ENCODE measurements around the gene SCYGR7.
A peak's percentile ranks its signal among the peaks of the same experiment; 100 is the strongest.

The SCYGR7 gene

GRCh38 chr2:227766373-227766883 lies 38.3 kb downstream of the SCYGR7 start:
- Histone ChIP-seq H3K9me3 (ENCODE audit: insufficient read depth, low read length) (no peaks in the 10 kb centered on the region), H3K4me2 (ENCODE audit: low read depth, low read length, poor library complexity, severe bottlenecking) (no peak overlapping the region), H3K79me2 (ENCODE audit: insufficient read depth, low read length) (no peaks in the 10 kb centered on the region), H4K20me1 (ENCODE audit: low read depth, low read length) (no peaks in the 10 kb centered on the region), H3K27me3 (ENCODE audit: low read length) (no peaks in the 10 kb centered on the region), H3K9ac (ENCODE audit: low read length) (no peak overlapping the region), H2AFZ (ENCODE audit: low read depth, low read length, severe bottlenecking) (no peak overlapping the region), H3K4me3 (ENCODE audit: insufficient read depth, low read length, poor library complexity, severe bottlenecking) (no peak overlapping the region), H3F3A (ENCODE audit: insufficient read depth) (no peaks in the 10 kb centered on the region), H3K36me3 (ENCODE audit: low read length) (no peaks in the 10 kb centered on the region), H3K9me2 (replicated peaks; ENCODE audit: insufficient read depth, low read length) (no peaks in the 10 kb centered on the region), H3K27ac (ENCODE audit: low read depth, low read length) (no peak overlapping the region)
- TF ChIP-seq EZH2phosphoT487 (conservative IDR thresholded peaks at IDR 0.05; ENCODE audit: low read length), result no peak
- peak; percentile 71 for TF ChIP-seq CTCF (IDR thresholded peaks at IDR 0.05; ENCODE audit: insufficient read depth, low read length, poor library complexity, severe bottlenecking)

GRCh38 chr2:227767830-227768229 lies 39.7 kb downstream of the SCYGR7 start:
- Histone ChIP-seq H3K9me3 (ENCODE audit: insufficient read depth, low read length) (no peaks in the 10 kb centered on the region), H3K27ac (ENCODE audit: low read depth, low read length) (no peak overlapping the region), H3K36me3 (ENCODE audit: low read length) (no peaks in the 10 kb centered on the region), H3K9me2 (replicated peaks; ENCODE audit: insufficient read depth, low read length) (no peaks in the 10 kb centered on the region), H3K79me2 (ENCODE audit: insufficient read depth, low read length) (no peaks in the 10 kb centered on the region), H3K27me3 (ENCODE audit: low read length) (no peaks in the 10 kb centered on the region), H4K20me1 (ENCODE audit: low read depth, low read length) (no peaks in the 10 kb centered on the region), H2AFZ (ENCODE audit: low read depth, low read length, severe bottlenecking) (no peak overlapping the region), H3K4me2 (ENCODE audit: low read depth, low read length, poor library complexity, severe bottlenecking) (no peak overlapping the region), H3K9ac (ENCODE audit: low read length) (no peak overlapping the region), H3K4me3 (ENCODE audit: insufficient read depth, low read length, poor library complexity, severe bottlenecking) (no peak overlapping the region), H3F3A (ENCODE audit: insufficient read depth) (no peaks in the 10 kb centered on the region)
- TF ChIP-seq CTCF (IDR thresholded peaks at IDR 0.05; ENCODE audit: insufficient read depth, low read length, poor library complexity, severe bottlenecking) (no peak), EZH2phosphoT487 (conservative IDR thresholded peaks at IDR 0.05; ENCODE audit: low read length) (no peak)

GRCh38 chr2:227772197-227772661 lies 44.1 kb downstream of the SCYGR7 start:
- Histone ChIP-seq H2AFZ (ENCODE audit: low read depth, low read length, severe bottlenecking) (no peak overlapping the region), H3K4me2 (ENCODE audit: low read depth, low read length, poor library complexity, severe bottlenecking) (no peak overlapping the region), H3K79me2 (ENCODE audit: insufficient read depth, low read length) (no peaks in the 10 kb centered on the region), H4K20me1 (ENCODE audit: low read depth, low read length) (no peaks in the 10 kb centered on the region), H3K36me3 (ENCODE audit: low read length) (no peaks in the 10 kb centered on the region), H3K9me3 (ENCODE audit: insufficient read depth, low read length) (no peaks in the 10 kb centered on the region), H3K4me3 (ENCODE audit: insufficient read depth, low read length, poor library complexity, severe bottlenecking) (no peak overlapping the region), H3K27ac (ENCODE audit: low read depth, low read length) (no peak overlapping the region), H3K9ac (ENCODE audit: low read length) (no peak overlapping the region), H3F3A (ENCODE audit: insufficient read depth) (no peaks in the 10 kb centered on the region), H3K27me3 (ENCODE audit: low read length) (no peaks in the 10 kb centered on the region), H3K9me2 (replicated peaks; ENCODE audit: insufficient read depth, low read length) (no peaks in the 10 kb centered on the region)
- no peak for TF ChIP-seq EZH2phosphoT487 (conservative IDR thresholded peaks at IDR 0.05; ENCODE audit: low read length)
- TF ChIP-seq CTCF (IDR thresholded peaks at IDR 0.05; ENCODE audit: insufficient read depth, low read length, poor library complexity, severe bottlenecking), result no peak

Measured in SU-DHL-6 (cell line).